ENCODE results near the gene FBXW7.

GRCh38 chr4:152293527-152293926, 242.4 kb downstream of the FBXW7 start:
- TF ChIP-seq, protein P1, sequence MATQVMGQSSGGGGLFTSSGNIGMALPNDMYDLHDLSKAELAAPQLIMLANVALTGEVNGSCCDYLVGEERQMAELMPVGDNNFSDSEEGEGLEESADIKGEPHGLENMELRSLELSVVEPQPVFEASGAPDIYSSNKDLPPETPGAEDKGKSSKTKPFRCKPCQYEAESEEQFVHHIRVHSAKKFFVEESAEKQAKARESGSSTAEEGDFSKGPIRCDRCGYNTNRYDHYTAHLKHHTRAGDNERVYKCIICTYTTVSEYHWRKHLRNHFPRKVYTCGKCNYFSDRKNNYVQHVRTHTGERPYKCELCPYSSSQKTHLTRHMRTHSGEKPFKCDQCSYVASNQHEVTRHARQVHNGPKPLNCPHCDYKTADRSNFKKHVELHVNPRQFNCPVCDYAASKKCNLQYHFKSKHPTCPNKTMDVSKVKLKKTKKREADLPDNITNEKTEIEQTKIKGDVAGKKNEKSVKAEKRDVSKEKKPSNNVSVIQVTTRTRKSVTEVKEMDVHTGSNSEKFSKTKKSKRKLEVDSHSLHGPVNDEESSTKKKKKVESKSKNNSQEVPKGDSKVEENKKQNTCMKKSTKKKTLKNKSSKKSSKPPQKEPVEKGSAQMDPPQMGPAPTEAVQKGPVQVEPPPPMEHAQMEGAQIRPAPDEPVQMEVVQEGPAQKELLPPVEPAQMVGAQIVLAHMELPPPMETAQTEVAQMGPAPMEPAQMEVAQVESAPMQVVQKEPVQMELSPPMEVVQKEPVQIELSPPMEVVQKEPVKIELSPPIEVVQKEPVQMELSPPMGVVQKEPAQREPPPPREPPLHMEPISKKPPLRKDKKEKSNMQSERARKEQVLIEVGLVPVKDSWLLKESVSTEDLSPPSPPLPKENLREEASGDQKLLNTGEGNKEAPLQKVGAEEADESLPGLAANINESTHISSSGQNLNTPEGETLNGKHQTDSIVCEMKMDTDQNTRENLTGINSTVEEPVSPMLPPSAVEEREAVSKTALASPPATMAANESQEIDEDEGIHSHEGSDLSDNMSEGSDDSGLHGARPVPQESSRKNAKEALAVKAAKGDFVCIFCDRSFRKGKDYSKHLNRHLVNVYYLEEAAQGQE (tag by site-specific recombination; IDR thresholded peaks at IDR 0.05), result no peak
- no peak for TF ChIP-seq ZNF140 (tag by site-specific recombination; IDR thresholded peaks at IDR 0.05)
- TF ChIP-seq TCF7L2 (IDR thresholded peaks at IDR 0.05; ENCODE audit: borderline replicate concordance, low read depth, low read length), result no peak
- TF ChIP-seq, protein P2, sequence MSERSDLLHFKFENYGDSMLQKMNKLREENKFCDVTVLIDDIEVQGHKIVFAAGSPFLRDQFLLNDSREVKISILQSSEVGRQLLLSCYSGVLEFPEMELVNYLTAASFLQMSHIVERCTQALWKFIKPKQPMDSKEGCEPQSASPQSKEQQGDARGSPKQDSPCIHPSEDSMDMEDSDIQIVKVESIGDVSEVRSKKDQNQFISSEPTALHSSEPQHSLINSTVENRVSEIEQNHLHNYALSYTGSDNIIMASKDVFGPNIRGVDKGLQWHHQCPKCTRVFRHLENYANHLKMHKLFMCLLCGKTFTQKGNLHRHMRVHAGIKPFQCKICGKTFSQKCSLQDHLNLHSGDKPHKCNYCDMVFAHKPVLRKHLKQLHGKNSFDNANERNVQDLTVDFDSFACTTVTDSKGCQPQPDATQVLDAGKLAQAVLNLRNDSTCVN (tag by site-specific recombination; optimal IDR thresholded peaks at IDR 0.05), result no peak
- TF ChIP-seq KLF10 (tag by site-specific recombination; IDR thresholded peaks at IDR 0.05), result no peak
- TF ChIP-seq ATF2 (tag by site-specific recombination; IDR thresholded peaks at IDR 0.05; ENCODE audit: low read depth), result no peak
- no peak for TF ChIP-seq CTCF (tag by site-specific recombination; IDR thresholded peaks at IDR 0.05)
- TF ChIP-seq ZBTB8A (tag by site-specific recombination; IDR thresholded peaks at IDR 0.05), result no peak
- TF ChIP-seq, protein P3, sequence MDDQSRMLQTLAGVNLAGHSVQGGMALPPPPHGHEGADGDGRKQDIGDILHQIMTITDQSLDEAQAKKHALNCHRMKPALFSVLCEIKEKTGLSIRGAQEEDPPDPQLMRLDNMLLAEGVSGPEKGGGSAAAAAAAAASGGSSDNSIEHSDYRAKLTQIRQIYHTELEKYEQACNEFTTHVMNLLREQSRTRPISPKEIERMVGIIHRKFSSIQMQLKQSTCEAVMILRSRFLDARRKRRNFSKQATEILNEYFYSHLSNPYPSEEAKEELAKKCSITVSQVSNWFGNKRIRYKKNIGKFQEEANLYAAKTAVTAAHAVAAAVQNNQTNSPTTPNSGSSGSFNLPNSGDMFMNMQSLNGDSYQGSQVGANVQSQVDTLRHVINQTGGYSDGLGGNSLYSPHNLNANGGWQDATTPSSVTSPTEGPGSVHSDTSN (CRISPR knock-in tag; IDR thresholded peaks at IDR 0.05), result no peak
- no peak for TF ChIP-seq ZNF548 (tag by site-specific recombination; IDR thresholded peaks at IDR 0.05)
- TF ChIP-seq KLF16 (tag by site-specific recombination; IDR thresholded peaks at IDR 0.05), result no peak
- TF ChIP-seq YY2 (tag by site-specific recombination; IDR thresholded peaks at IDR 0.05), result no peak
